ENCODE data around the gene MEST.
"Not testable (repeated sequence)": the region's sequence is repeated elsewhere in the genome, so short reads cannot be mapped to it uniquely, and the experiment has no call there.

The MEST gene

GRCh38 chr7:130486114-130486953 lies 5.6 kb upstream of the MEST start:
- peak; percentile 70 for DNase-seq

DNA sequence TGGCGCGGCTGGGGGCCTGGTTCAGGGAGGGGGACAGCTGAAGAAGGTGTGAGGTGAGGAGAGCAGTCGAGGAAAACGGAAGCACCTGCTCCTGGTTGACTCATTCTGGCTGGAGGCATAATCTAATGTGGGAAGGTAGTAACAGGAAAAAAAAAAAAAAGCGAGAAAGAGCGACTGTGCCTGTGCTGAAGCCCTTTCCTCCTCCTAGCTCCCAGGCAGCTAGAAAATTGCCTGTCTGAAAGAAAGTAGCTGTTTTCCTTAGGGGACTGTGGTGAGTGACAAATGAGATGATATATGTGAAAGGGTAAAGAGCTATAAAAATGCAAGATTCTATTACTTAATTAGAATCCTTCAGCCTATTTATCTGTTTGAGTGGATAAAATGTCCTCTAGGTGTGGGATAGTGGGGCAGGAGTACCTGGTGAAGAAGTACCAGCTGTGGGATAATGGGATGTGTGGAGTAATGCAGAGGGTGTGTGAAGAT lies 4.9 kb upstream of the MEST start:
- no peak for DNase-seq

- no peak for DNase-seq
Observed at GRCh38 chr7:130488392-130489139, 3.3 kb upstream of the MEST start.

- DNase-seq = no peak
Observed at GRCh38 chr7:130489140-130489983, 2.5 kb upstream of the MEST start.

- no peak for DNase-seq
Observed at GRCh38 chr7:130490311-130490791, 1.5 kb upstream of the MEST start.

GRCh38 chr7:130490888-130491804 lies 739 bp upstream of the MEST start:
- no peak for DNase-seq

GRCh38 chr7:130492523-130493274 lies 814 bp downstream of the MEST start:
- no peak for DNase-seq

DNA sequence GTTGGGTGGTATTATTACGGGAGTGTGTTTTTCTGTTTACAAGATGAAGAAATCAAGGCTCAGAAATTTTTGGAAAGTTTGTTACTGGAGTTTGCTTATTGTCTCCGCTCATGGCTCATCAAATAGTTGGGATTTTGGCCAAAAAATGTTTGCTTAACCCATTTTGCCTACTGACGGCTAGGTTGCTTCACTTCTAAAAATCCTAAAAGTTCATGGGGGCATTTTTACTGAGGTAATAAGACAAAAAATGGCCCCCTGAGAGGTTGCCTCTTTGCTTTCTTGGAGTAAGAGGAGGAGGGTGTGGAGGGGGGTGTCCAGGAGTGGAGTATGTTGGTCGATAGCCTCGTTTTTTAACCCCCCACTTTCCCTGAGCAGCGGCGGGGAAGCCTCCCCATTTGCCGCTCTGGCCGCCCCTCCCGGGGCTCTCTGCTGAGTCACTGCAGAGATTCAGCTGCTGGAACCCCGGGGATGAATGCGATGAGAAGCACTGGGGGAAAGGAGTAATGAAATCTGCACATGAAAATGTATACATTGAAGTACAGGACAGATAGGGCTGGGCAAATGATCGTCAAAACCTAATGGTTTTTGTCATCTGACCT lies 1.5 kb downstream of the MEST start:
- no peak for DNase-seq

- no peak for DNase-seq
Observed at GRCh38 chr7:130494431-130494858, 2.6 kb downstream of the MEST start.

- DNase-seq = no peak
Observed at GRCh38 chr7:130500463-130500862, 8.6 kb downstream of the MEST start.

DNA sequence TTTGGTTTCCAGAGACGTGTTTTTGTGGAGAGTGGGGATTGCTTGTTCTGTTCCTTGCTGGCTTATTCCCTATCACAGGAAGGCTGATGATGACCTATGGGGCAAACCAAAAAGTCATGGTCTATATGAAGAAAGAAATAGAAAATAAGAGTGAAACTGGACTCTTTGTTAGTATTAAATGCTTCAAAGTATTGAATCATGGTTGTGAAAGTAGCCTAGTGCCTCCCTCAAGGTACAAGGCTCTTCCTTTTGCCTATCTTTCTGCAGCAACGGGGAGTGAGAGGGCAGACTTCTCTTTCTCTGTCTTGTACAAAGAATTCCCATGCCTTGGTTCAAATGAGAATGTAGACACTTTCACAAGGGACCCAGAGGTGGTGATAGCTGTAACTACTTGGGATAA lies 9.0 kb downstream of the MEST start:
- DNase-seq = no peak

GRCh38 chr7:130505753-130506152 lies 13.9 kb downstream of the MEST start:
- no peak for DNase-seq

DNA sequence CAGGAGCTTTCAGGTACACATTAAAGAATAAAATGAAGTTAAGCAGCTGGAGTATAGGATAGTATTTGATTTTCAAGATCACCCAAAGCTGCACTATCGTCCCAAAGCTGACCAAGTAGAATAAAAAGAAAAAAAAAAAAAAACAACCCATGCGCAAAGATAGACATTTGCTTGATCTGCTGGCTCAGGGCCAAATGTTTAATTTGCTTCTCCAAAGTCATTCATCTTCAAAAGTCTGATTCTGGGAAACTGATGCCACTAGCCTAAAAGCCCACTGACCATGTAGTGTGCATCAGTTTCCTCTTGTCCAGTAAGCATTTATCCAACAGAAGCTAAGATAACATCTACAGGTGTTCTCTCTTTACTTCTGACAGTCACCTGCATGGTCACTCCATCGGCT lies 14.5 kb downstream of the MEST start:
- DNase-seq = no peak

GRCh38 chr7:130512038-130512437 lies 20.2 kb downstream of the MEST start:
- DNase-seq = not testable (repeated sequence)

GRCh38 chr7:130513447-130513846 lies 21.6 kb downstream of the MEST start:
- no peak for DNase-seq

- DNase-seq = no peak
Observed at GRCh38 chr7:130515315-130516040, 23.6 kb downstream of the MEST start.

- no peak for DNase-seq
Observed at GRCh38 chr7:130521258-130521951, 29.5 kb downstream of the MEST start.

- DNase-seq = not testable (repeated sequence)
Observed at GRCh38 chr7:130523519-130524125, 31.7 kb downstream of the MEST start.

DNA sequence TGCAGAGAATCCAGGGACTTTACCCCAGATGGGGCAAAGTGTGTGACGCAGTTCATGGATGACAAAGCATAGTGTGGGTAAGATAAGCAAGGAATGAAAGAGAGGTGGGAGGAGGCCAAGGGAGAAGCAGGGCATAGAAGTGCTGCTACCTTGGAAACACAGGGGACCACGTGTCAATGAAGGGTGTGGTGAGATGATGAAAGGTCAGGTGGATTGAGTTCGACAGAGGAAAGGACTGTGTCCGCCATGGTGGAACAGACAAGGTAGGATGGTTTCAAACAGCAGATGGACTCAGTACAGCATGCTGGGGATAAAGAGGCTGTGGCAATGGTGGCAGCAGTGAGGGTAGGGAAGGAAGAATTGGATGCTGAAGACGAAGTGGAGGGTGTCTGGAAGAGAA lies 32.7 kb downstream of the MEST start:
- DNase-seq = no peak

Measured in CD4-positive, alpha-beta T cell treated with Interleukin-15 for 1 hour (primary cell).